Measurements from ENCODE around the gene POC5. TPM values are rescaled to one million over a fixed set of nuclear protein-coding genes. Genes with fewer than 3 reads are reported as not detected.
A peak's percentile ranks its signal among the peaks of the same experiment; 100 is the strongest.

The POC5 gene
- total and polyA plus RNA-seq, 2 of the 13 experiments (the other 11 are each of a cell fraction or from before 2014, with no cell fraction given): 6.9 to 9.3 TPM

GRCh38 chr5:75717082-75717922 lies at the start of gene POC5 (continued):
- TF ChIP-seq ZSCAN5A (CRISPR knock-in tag; IDR thresholded peaks at IDR 0.05; ENCODE audit: borderline replicate concordance): peak; percentile 74; the same call in 1 of the 2 replicates
- peak; percentile 19; the same call in 1 of the 2 replicates for TF ChIP-seq HBP1 (CRISPR knock-in tag; IDR thresholded peaks at IDR 0.05; ENCODE audit: low read depth)
- TF ChIP-seq FOXK1 (CRISPR knock-in tag; IDR thresholded peaks at IDR 0.05; ENCODE audit: borderline replicate concordance, low read depth): peak; percentile 53; the same call in 1 of the 2 replicates
- no peak for TF ChIP-seq CENPBD1 (CRISPR knock-in tag; IDR thresholded peaks at IDR 0.05; ENCODE audit: borderline replicate concordance, low read depth)
- peak; percentile 94 for TF ChIP-seq KDM5A (IDR thresholded peaks at IDR 0.05; ENCODE audit: borderline replicate concordance, low read length)
- TF ChIP-seq KAT8 (CRISPR knock-in tag; IDR thresholded peaks at IDR 0.05): peak; percentile 94
- TF ChIP-seq KLF13 (CRISPR knock-in tag; IDR thresholded peaks at IDR 0.05): 0 out of 2 replicates have a peak, but pooled peaks have one; percentile 31
- no peak for TF ChIP-seq ZNF615 (CRISPR knock-in tag; IDR thresholded peaks at IDR 0.05; ENCODE audit: borderline replicate concordance)
- TF ChIP-seq MTF1 (CRISPR knock-in tag; IDR thresholded peaks at IDR 0.05): no peak
- no peak for TF ChIP-seq JARID2 (CRISPR knock-in tag; IDR thresholded peaks at IDR 0.05; ENCODE audit: insufficient replicate concordance)
- TF ChIP-seq MAFF (IDR thresholded peaks at IDR 0.05; ENCODE audit: low read depth, low read length): peak; percentile 89
- TF ChIP-seq FUBP1 (CRISPR knock-in tag; IDR thresholded peaks at IDR 0.05; ENCODE audit: borderline replicate concordance): no peak
- no peak; the same call in 1 of the 2 replicates for TF ChIP-seq CBX5 (CRISPR knock-in tag; IDR thresholded peaks at IDR 0.05; ENCODE audit: borderline replicate concordance)
- TF ChIP-seq ZNF672 (CRISPR knock-in tag; IDR thresholded peaks at IDR 0.05): no peak
- no peak for TF ChIP-seq ESRRA (CRISPR knock-in tag; IDR thresholded peaks at IDR 0.05; ENCODE audit: low read depth)
- peak; percentile 70 for TF ChIP-seq POGK (CRISPR knock-in tag; conservative IDR thresholded peaks at IDR 0.05)
- no peak for TF ChIP-seq RXRA (CRISPR knock-in tag; IDR thresholded peaks at IDR 0.05)
- peak; percentile 85 for TF ChIP-seq NR2C2 (CRISPR knock-in tag; IDR thresholded peaks at IDR 0.05; ENCODE audit: borderline replicate concordance)
- TF ChIP-seq ISL2 (CRISPR knock-in tag; IDR thresholded peaks at IDR 0.05): no peak
- TF ChIP-seq SIN3A (IDR thresholded peaks at IDR 0.05; ENCODE audit: borderline replicate concordance, low read depth, low read length): peak; percentile 95; the same call in 1 of the 2 replicates
- no peak for TF ChIP-seq ZNF101 (CRISPR knock-in tag; IDR thresholded peaks at IDR 0.05; ENCODE audit: borderline replicate concordance, low read depth)
- TF ChIP-seq HDAC2 (CRISPR knock-in tag; IDR thresholded peaks at IDR 0.05): no peak; the same call in 1 of the 2 replicates
